ENCODE measurements around the gene CCNQ.
A peak's percentile ranks its signal among the peaks of the same experiment; 100 is the strongest.

CCNQ gene

DNA sequence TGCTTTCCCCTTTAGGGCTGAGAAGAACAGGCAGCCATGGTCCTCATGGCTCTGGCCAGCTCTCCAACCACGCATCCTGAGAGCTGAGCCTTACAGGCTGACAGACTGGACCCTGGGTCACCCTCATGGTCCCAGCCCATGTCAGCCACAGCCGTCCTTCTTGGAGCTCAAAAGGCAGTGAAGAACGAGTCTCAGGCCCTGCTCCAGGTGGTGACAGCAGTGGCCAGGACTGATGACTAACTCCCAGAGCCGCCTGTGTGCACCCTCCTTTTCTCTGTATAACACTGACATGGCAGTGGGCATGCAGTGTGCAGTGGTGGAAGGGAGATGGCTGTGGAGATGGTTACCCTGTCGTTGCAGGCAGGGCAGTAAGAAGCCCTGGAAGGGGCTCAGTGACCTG is 37.8 kb upstream of the CCNQ start:
- DNase-seq: no peak

DNA sequence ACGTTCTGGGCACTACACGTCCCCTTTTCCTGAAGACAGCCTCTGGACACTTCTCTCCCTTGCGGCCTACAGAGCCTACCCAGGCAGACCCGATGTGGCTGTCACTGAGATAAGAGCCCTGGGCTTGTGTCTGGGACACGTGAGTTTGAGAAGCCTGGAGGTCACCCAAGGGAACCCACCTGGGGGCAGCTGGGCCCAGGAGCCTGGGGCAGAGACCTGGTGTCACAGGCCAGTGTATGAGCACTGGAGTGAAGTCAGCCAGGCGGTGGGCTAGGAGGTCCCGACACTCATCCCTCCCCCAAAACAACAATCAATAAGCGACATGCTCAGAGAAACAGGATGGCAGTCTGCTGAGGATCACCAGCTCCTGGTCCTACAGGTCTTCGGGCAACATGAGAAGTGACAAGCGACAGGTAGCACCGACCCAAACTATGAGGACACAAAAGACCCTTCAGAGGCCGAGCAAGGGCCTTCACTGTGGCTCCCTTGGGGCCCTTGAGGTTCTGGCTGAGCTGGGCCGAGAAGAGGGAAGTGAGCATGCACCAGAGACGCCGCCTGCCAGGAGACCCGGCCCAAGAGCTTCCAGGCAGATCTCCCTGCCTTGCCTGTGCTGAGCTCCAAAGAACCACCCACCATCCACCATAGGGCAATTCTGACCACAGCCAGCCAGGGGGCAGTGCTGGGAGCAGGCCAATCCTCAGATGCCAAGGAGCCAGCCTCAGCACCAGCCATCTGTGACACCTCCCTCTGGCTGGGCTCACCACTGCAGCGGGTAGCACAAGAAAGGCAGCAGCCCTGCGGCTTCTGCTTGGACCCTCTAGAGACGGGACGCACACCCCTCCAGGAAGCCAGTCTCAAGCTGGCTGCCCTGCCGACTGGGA is 37.1 kb upstream of the CCNQ start:
- peak; percentile 41 for DNase-seq

DNA sequence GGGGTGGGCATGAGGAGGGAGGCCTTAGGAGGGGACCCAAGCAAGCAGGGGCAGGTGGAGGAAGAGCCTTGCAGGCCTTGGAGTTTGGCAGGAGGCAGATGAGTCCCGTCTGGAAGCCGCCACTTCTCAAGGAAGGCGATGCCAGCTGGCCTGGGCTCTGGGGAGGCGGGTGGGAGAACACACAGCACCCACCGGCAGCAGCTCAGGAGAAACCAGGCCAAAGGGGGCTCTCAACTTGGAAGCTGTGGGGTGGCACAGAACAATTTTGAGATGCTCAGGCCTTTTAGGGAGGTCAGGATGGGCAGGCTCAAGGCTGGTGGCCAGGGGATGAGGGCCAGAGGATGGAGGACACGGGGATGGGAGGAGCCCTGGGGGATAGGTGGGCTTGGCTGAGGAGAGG is 36.4 kb upstream of the CCNQ start:
- DNase-seq: no peak

DNA sequence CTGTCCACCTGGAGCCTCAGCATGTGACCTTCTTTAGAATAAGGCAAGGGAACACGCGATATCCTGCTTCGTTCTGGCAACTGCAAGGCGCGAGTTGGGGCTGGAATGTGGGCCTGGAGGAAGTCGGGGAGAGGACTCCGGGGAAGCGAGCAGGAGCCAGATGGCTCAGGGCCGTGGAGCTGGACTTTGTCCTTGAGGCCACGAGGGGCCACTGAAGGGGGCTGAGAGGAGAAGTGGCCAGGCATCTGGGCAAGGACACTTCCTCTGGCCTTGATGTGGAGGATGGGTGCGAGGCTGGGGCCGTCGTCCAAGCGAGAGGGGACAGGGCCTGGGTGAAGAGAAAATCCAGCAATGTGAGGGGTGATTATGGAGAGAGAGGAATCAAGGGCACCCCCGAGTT is 35.9 kb upstream of the CCNQ start:
- no peak for DNase-seq

DNA sequence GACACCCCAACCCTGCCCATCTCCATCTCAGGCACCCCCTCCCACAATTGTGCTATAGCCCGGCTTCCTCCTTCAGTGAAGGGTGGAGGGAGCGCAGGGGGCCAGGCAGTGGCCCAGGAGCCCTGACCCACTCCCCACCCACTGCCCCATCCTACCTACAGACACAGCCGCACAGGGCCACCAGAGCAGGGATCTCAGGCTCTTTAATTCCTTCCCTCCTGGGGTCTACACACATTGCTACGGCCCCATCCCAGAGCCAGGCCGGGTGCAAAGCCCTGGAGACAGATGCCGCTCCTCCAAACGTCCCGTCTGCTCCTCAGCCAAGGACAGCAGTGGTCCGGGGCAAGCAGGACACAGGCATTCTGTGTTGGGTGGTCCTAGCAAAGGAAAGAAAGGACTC is 35.3 kb upstream of the CCNQ start:
- no peak for DNase-seq

DNA sequence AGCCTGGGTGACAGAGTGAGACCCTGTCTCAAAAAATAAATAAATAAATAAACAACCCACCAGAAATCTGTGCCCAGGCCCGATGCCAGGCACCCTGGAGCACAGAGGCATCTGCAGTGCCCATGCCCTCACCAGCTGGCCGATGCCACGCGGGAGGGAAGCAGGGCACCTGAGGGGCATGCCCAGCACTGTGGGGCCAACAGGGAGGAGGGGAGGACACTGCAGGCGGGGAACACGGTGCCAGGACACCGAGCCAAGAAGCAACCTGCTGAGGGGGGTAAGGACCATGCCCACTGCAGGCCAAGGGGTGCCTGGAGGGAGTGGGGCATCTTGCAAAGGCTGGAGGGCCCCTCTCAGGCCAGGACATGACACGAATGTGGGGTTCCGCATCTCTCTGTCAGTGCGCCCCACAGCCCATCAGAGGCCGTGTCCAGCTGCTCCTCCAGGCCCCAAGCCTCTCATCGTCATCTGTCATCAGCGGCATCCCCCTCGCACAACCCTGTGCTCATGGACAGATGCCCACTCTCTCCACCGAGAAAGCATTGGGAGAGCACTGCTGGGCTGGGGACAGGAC is 34.8 kb upstream of the CCNQ start:
- no peak for DNase-seq

DNA sequence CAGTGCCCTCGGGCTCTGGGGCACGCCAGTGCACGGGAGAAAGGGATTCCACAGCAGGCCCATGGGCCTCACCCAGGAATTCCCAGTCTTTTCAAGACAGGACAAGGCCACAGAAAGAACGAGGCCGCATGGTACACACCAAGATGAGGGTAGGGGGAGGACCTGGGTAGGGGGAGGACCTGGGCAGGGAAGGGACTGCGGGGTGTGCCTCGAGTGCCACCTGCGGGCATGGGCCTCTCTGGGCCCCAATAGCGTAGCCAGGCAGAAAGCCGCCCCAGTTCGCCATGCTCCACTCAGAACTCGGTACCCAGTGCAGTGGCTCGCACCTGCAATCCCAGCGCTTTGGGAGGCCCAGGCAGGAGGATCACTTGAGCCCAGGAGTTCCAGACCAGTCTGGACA is 34.1 kb upstream of the CCNQ start:
- DNase-seq: no peak

DNA sequence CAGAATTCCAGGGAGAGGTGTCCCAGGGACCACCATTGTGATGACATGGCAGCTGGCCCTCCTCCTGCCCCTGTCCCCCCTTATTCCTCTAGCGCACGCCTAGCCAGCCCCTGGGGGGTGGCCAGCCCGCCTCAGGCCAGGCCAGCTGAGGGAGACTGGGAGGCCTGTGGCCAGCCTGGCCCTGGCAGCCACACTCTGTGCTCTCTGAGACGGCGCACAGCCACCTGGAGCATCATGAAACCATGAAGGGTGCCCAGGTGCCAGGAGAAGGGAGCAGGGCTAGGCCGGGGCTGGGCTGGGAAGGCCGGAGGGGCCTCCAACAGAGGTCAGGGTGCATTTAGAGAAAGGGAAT is 33.6 kb upstream of the CCNQ start:
- no peak for DNase-seq

DNA sequence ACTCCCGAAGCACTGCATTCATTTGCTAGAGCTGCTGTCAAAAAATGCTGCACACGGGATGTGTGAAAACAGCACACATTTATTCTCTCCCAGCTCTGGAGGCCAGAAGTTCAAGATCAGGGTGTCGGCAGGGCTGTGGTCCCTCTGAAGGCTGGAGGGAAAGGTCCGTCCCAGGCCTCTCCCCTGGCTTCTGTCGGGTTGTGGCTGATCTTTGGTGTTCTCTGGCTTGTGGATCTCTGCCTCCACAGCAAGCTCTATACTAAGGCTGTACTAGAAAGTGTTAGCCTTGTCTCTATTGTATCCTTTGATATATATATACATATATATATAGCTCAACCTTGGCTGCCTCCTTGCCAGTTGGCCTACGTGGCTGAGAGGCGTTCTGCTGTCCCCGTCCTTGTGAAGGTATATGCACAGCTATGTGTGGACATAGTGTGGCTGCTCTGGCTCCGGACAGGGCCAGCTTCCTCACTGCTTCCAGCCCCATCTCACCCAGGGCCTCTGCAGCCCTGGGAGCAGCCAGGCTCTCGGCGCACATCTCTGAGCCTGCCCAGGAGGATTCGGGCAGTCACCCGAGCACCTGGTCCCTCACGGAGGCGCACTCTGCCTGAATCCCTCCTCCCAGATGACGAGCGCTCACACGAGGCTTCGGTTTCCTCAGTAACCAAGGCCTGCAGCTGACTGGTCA is 33.1 kb upstream of the CCNQ start:
- DNase-seq: no peak

DNA sequence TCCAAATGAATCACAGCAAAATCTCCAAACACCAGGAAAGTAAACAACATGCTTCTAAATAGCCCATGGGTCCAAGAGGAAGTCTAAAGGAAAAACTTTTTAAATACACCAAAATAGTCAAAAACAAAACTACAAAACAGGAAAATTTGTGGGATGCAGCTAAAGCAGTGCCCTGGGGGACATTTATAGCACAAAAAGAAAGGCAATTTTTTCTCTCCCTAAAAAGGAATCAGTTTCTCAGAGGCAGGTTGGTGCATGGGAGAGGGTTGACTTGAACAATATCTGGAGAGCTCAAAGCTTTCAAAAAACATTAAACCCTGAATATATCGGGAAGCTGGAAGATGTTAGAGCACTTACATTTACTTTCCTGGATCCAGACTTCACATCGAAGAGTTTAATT is 32.4 kb upstream of the CCNQ start:
- DNase-seq: no peak

DNA sequence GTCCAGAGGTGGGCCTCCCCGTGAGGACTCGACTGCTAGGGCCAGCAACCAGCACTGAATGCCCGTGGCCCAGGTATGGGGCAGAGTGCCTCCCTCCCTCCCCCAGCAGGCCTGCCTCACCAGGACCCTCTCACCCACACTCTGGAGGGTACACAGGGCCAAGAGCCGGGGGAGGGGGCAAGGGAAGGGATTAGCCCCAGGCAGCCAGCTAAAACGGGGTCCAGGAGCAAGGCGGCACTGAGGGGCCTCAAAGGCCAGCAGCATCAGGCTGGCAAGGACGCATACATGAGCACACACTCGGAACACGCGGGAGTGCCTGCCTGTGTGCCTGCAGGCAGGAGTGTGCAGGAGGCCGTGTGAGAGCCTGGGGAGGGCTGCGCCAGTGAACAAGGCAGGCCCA is 29.7 kb upstream of the CCNQ start:
- DNase-seq: no peak

DNA sequence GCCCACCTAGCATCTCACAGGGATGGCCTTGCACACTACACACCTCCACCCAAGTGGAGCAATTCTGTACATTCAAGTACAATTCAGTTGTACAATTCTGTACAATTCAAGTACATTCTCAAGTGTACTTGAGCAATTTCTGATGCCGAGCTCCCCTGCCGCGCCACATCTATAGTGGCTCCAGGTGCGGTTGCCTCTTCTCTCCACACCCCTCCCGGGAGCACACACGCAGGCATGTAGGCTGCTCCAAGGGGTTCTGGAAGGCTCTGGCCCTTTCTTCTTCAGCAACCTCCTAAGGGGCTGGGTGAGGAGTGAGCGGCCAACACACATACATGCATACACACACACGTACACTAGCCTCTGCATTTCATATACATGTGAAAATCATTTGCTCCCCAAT is 29.2 kb upstream of the CCNQ start:
- no peak for DNase-seq

DNA sequence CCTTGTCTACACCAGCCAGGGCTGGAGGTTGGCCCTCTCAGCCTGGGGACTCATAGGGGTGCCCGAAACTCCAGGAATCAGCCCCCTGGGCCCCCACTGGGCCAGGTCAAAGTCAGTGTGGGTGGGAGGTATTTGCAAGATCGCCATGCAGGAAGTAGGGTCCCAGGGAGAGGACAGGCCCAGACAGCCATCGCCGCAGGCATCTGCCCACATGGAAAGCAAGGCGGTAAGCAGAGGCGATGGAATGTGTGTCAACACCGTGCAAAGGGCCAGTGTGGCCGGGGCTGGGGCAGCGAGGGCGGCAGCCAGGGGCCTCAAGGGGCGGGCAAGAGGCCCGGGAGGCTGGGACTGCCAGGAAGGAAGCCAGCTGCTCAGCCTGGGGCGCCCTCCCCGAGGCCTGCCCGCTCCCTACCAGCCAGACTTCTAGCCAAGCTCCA is 28.8 kb upstream of the CCNQ start:
- DNase-seq: no peak

DNA sequence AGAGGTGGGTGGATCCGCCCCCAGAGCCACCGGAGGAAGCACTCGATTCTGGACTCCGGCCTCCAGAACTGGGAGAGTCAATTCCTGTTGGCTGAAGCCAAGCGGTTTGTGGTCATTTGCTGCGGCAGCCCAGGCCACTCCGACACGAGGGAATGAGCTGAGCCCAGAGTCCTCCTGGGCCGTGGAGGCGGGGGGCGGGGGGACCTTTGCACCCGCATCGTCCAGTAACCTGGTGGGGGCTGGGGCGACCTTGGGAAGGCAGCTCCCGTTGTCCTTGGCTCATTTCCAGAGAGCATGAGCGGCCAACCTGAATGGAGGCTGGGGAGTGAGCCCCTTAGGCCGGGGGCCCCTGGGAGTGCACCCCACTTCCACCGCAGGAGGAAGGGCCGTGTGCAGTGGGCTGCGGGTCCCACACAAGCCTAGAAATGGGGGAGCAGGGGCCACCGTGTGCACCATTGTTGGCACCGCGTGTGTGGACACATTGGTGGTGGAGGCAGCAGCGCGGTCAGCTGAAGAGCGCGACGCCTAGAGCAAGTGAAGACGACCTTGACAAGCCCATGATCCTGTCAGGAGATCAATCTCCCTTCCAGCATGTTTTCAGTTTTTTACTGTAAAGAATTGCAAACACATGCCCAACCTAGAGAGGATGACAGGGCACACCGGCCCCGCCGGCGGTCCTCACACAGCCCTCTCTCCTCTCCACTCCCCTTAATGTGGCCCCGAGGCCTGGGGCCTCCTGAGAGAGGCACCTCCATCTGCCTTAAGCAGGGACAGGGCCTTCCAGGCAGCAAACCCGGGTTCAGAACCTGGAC is 28.1 kb upstream of the CCNQ start:
- DNase-seq: no peak

DNA sequence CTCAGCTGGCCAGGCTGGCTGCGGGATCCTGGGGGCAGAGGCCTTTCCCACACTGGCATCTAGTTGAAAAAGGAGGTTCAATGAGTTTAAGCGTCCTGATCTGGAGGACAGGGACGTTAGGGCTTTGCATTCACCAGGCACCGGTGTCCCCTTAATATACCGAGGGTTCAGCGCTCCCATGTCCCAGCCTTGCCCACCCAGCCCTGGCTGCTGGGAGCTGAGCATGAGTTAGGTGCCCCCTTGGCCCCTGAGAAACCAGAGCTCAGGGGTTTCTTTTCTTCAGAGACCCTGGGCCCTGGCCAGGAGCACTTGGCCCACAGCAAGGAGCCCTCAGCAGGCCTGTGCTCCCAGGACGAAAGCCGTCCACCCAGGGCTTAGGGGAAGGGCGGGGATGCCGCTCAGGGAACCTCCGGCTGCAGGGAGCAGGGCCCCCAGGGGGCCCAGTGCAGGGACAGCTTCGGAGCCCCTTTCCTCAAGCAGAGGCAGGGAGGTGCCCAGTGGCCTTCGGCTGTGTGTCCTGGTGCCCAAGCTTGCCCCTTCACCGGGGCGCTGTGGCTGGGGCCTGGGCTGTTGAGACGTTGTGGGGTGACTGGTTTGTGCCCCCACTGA is 27.2 kb upstream of the CCNQ start:
- DNase-seq: no peak

DNA sequence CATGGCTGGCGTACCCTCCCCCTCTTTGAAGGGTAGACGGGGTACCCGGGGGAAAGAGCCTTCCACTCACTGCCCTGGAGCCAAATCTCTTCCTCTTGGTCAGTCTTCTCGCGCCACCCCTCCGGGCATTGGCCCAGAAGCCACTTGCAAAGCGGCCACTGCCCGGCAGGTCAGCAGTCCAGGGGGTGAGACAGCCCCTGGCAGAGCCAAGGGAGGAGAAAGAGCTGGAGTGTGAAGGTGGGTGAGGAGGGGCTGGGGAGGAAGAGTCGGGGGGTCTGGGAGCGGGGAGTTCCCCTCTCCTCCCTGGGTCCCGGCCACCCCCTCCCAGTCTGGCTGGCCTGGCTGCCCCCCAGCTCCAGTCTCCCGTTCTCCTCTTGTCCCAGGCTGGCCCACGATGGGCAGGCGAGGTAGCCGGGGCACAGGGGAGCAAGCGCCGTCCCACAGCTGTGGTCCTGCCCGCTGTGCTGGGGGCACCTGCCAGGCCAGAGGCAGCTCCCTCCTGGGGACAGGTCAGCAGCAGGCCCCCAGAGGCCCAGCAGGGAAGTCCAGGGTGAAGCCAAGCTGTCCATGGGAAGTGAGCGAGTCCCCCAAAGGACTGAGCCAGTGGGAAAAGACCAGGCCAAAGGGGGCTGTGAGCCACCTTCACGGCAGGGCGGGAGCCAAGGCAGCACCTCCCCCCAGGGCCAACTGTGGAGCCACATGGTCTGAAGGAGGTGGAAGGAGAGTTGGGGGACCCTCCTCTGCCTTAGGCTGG is 26.5 kb upstream of the CCNQ start:
- no peak for DNase-seq

DNA sequence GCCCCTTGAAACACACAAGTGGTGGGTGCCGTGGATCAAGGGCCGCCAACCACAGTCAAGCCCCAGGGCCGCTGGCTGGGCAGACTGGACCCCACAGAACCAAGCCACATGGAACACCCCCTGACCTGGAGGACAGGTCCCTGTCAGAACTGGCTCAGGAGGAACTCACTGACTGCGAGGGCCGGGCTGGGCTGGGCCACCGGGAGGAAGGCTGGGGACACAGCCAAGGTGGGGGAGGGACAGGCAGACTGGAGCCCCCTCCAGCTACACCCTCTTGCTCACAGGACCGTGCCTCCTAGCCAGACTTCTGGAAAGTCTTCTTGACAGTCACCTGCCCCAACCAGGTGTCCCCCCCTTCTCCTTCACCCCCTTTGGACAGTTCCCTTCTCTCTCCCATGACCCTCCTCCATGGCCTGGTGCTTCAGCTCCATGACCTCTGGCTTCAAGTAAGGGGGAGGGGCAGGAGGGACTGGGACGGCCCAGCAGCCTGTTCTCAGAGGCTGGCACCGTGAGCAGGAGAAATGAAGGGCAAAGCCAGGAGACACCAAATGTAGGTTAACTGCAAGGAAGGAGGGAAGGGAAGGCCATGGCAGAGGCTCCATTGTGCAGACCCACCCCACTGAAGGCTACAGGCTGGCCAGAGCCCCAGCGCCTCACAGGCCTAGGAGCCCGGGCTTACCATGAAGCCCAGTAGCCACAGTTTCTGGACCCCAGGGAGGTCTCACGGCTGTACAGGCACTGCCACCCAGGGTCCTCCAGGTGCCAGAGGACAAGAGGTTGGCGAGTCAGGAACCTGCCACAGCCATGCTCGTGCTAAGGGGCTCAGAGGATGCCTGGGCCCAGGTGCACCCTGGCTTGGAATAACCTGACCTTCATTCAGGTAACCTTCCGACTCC is 25.5 kb upstream of the CCNQ start:
- DNase-seq: no peak

DNA sequence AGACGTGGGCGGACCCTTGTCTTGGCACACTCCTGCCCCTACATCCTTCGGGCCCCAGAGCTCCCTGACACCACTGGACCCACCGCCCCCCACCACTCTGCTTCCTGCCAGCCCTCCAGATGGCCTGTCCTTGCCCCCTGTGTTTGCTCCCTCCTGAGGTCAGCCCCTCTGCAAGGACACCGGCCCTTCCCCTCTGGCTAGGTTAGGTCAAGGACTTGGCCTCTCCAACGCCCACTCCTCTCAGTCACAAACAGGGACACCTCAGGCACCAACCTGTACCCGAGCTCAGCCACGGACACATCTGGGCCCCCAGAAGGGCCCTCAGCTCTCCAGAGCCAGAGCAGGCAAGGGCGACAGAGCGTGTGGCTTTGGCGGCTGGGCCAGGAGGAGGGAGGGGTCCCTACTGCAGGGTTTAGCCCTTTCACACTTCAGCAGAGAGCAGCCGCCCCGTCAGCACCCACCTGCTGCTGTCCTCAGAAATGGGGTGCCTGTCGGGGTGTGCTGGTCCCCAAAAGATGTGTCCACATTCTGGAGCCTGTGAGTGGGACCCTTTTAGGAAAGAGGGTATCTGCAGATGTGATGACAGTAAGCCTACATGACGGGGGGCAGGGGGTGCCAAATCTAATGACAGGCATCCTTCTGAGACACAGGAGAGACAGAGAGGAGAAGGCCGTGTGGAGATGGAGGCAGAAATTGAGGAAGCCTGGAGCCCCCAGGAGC is 24.5 kb upstream of the CCNQ start:
- no peak for DNase-seq

DNA sequence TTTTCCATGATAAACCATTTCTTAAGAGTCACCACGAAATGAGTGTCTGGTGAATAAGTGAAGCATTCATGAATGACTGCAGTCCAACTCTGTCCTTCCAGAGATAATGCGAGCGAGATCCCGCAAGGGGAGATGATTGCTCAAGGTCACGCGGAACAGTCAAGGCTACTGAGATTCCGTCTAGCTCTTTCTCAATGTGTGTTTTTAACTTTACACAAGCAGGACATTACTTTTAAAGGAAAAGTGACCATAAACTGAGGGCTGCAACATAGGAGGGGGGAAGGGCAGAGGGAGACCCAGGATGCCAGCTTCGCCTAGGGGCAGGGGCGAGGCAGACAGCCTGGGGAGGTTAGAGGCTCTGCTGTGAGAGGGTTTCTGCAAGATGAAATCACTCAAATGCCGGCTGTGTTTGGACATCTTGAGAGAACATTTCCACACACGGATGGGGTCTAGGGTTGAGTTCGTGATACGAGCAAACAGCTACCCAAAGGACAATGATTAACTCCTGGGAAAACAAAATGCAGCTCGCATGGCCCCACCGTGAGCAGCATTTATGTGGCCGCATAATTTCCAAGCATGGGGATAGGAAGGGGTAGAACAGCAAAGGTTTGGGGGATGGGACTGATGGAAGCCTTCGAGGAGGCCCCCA is 23.8 kb upstream of the CCNQ start:
- no peak for DNase-seq
